GM23338 (cell line): ENCODE data around the gene MAP2K6. TPM values are rescaled to one million over a fixed set of nuclear protein-coding genes. Genes with fewer than 3 reads are reported as not detected.

ENCODE experiments used
- ATAC-seq: fragments of 200-7000 bp; cut with Tn5 transposase; 3 replicates; pipeline ENCODE4 v1.9.1; 2020
- DNase-seq: peaks from one replicate; pipeline ENCODE4 v3.0.0-alpha.2; 2015; ENCODE audit warnings: low spot score
- H2AFZ ChIP-seq: fragments of 200-600 bp; sonication (generic); 2 replicates; pipeline ENCODE4 v1.8.0; 2016; ENCODE audit warnings: antibody characterized with exemption, mild to moderate bottlenecking, moderate library complexity
- H3F3A ChIP-seq: fragments of 200-600 bp; sonication (generic); replicated peaks from 2 replicates; pipeline ENCODE4 v1.8.0; 2017; ENCODE audit warnings: antibody characterized with exemption, mixed run types, low read depth
- H3K27ac ChIP-seq: fragments of 200-600 bp; sonication (generic); 2 replicates; pipeline ENCODE4 v1.6.1; 2016; ENCODE audit warnings: low read depth
- H3K27me3 ChIP-seq: fragments of 200-600 bp; sonication (generic); 2 replicates; pipeline ENCODE4 v1.8.0; 2016; ENCODE audit warnings: mild to moderate bottlenecking, mixed run types, moderate library complexity; ENCODE audit not compliant: insufficient read depth
- H3K36me3 ChIP-seq: fragments of 200-600 bp; sonication (generic); 2 replicates; pipeline ENCODE4 v1.8.0; 2016; ENCODE audit warnings: mild to moderate bottlenecking; ENCODE audit not compliant: insufficient read depth
- H3K4me1 ChIP-seq: fragments of 200-600 bp; sonication (generic); 2 replicates; pipeline ENCODE4 v1.8.0; 2016; ENCODE audit warnings: mild to moderate bottlenecking, moderate library complexity; ENCODE audit not compliant: insufficient read depth
- H3K4me2 ChIP-seq: fragments of 200-600 bp; sonication (generic); 2 replicates; pipeline ENCODE4 v1.7.1; 2017; ENCODE audit warnings: mixed run types
- H3K4me3 ChIP-seq: fragments of 200-600 bp; sonication (generic); 2 replicates; pipeline ENCODE4 v1.6.1; 2016; ENCODE audit warnings: mixed run types
- H3K79me2 ChIP-seq: fragments of 200-600 bp; sonication (generic); replicated peaks from 2 replicates; pipeline ENCODE4 v1.8.0; 2017; ENCODE audit warnings: mild to moderate bottlenecking; ENCODE audit not compliant: insufficient read depth
- H3K9me2 ChIP-seq: fragments of 200-600 bp; sonication (generic); 2 replicates; pipeline ENCODE4 v1.8.0; 2017; ENCODE audit not compliant: insufficient read depth
- H4K20me1 ChIP-seq: fragments of 200-600 bp; sonication (generic); replicated peaks from 2 replicates; pipeline ENCODE4 v1.8.0; 2017; ENCODE audit warnings: mild to moderate bottlenecking; ENCODE audit not compliant: insufficient read depth
- H3K27ac Mint-ChIP-seq: 2 replicates; pipeline ENCODE4 v1.8.0; 2020; ENCODE audit warnings: inconsistent platforms, mild to moderate bottlenecking, moderate library complexity, mixed read lengths
- H3K27me3 Mint-ChIP-seq: 3 replicates; pipeline ENCODE4 v1.8.0; 2022; ENCODE audit warnings: low read depth, mild to moderate bottlenecking, moderate library complexity, mixed read lengths, inconsistent platforms; ENCODE audit not compliant: insufficient read depth, poor library complexity
- H3K36me3 Mint-ChIP-seq: 3 replicates; pipeline ENCODE4 v1.8.0; 2021; ENCODE audit warnings: low read depth, mild to moderate bottlenecking, inconsistent platforms, moderate library complexity, mixed read lengths
- H3K4me1 Mint-ChIP-seq: 3 replicates; pipeline ENCODE4 v1.8.0; 2020; ENCODE audit warnings: mild to moderate bottlenecking, inconsistent platforms, mixed read lengths
- H3K4me3 Mint-ChIP-seq: 3 replicates; pipeline ENCODE4 v1.8.0; 2021; ENCODE audit warnings: moderate library complexity, mild to moderate bottlenecking, inconsistent platforms, mixed read lengths
- H3K9me3 Mint-ChIP-seq: 3 replicates; pipeline ENCODE4 v1.8.0; 2020; ENCODE audit warnings: moderate library complexity, mild to moderate bottlenecking, inconsistent platforms, mixed read lengths
- CREB1 ChIP-seq: fragments of 250-450 bp; sonication (Bioruptor Pico); IDR thresholded peaks from 2 replicates; pipeline ENCODE4 v1.5.0; 2020; ENCODE audit warnings: low read depth, mild to moderate bottlenecking, moderate library complexity
- CTCF ChIP-seq, 2 experiments: fragments of 200-600 bp in 1 of 2; sonication (generic) in 1 of 2; conservative IDR thresholded peaks; 2 replicates each; pipeline versions ENCODE4 v1.5.1 to v1.6.1; 2016 to 2017; ENCODE audit warnings: antibody characterized with exemption in 2 of 2, low read depth in 2 of 2, mild to moderate bottlenecking in 2 of 2, moderate library complexity in 1 of 2
- ETS1 ChIP-seq: IDR thresholded peaks from 2 replicates; pipeline ENCODE4 v1.6.1; 2016; ENCODE audit warnings: antibody characterized with exemption
- EZH2 ChIP-seq: fragments of 200-600 bp; sonication (generic); IDR thresholded peaks from one replicate; pipeline ENCODE4 v1.8.0; 2017; ENCODE audit warnings: antibody characterized with exemption, mild to moderate bottlenecking, low read depth; ENCODE audit not compliant: unreplicated experiment
- EZH2phosphoT487 ChIP-seq: fragments of 200-600 bp; sonication (generic); IDR thresholded peaks from one replicate; pipeline ENCODE4 v1.8.1; 2018; ENCODE audit warnings: antibody characterized with exemption; ENCODE audit not compliant: unreplicated experiment
- JUNB ChIP-seq: IDR thresholded peaks from one replicate; pipeline ENCODE4 v1.6.1; 2016; ENCODE audit warnings: antibody characterized with exemption; ENCODE audit not compliant: unreplicated experiment
- NANOG ChIP-seq: IDR thresholded peaks from 2 replicates; pipeline ENCODE4 v1.6.1; 2016; ENCODE audit warnings: antibody characterized with exemption, borderline replicate concordance
- POLR2AphosphoS5 ChIP-seq: IDR thresholded peaks from 2 replicates; pipeline ENCODE4 v1.6.1; 2016; ENCODE audit warnings: antibody characterized with exemption, low read depth
- REST ChIP-seq: IDR thresholded peaks from one replicate; pipeline ENCODE4 v1.6.1; 2018; ENCODE audit warnings: antibody characterized with exemption; ENCODE audit not compliant: unreplicated experiment
- STAT1 ChIP-seq: IDR thresholded peaks from one replicate; pipeline ENCODE4 v1.6.1; 2016; ENCODE audit warnings: antibody characterized with exemption; ENCODE audit not compliant: unreplicated experiment
- ZNF114 ChIP-seq: fragments of 250-450 bp; sonication (Bioruptor Pico); IDR thresholded peaks from 2 replicates; pipeline ENCODE4 v1.5.0; 2020; ENCODE audit warnings: mild to moderate bottlenecking, moderate library complexity
- ZNF331 ChIP-seq: fragments of 250-450 bp; sonication (Bioruptor Pico); IDR thresholded peaks from 2 replicates; pipeline ENCODE4 v1.5.0; 2020; ENCODE audit warnings: low read depth, mild to moderate bottlenecking, moderate library complexity
- ZNF462 ChIP-seq: fragments of 250-450 bp; sonication (Bioruptor Pico); IDR thresholded peaks from 2 replicates; pipeline ENCODE4 v1.5.0; 2020; ENCODE audit warnings: mild to moderate bottlenecking, moderate library complexity
- polyA plus RNA-seq: library from polyadenylated mRNA; unstranded; fragments of >200 nt; fragmentation: Nextera tagmentation; extraction: Ambion mirVana; gene quantifications from 2 replicates; pipeline ENCODE4 v1.2.1, GENCODE V29; 2016
- total RNA-seq: library from RNA; depleted of rRNA; stranded (reverse); fragments of >200 nt; shearing (Covaris generic); gene quantifications from 2 replicates; pipeline ENCODE4 v1.2.3, GENCODE V29; 2014

Gene MAP2K6
- total and polyA plus RNA-seq, 2 experiments from 2014 or later: 26.3 to 31.1 TPM

GRCh38 chr17:69533481-69534234 is 119.2 kb downstream of the MAP2K6 start:
- H3K4me3 ChIP-seq: no peak overlapping the region
- no peaks in the 10 kb centered on the region for H3F3A ChIP-seq
- H3K4me3 Mint-ChIP-seq: no peak overlapping the region
- peak overlapping the region; percentile 57 for H3K4me2 ChIP-seq
- no peaks in the 10 kb centered on the region for H3K9me2 ChIP-seq
- peak overlapping the region; percentile 88 for H3K27ac ChIP-seq
- no peak overlapping the region for H2AFZ ChIP-seq
- peak; percentile 90 for ATAC-seq
- no peak overlapping the region for H3K27ac Mint-ChIP-seq
- H4K20me1 ChIP-seq: no peaks in the 10 kb centered on the region
- H3K36me3 Mint-ChIP-seq: peaks cover 29% of the 10 kb centered on the region; the same call in 2 of the 3 replicates
- no peaks in the 10 kb centered on the region for H3K9me3 Mint-ChIP-seq
- TF ChIP-seq ZNF331 (CRISPR knock-in tag) (no peak), CTCF (conservative IDR thresholded peaks at IDR 0.05; ENCODE audit: low read depth in 2 of 2) (no peak), EZH2 (no peak), REST (no peak), ZNF462 (CRISPR knock-in tag) (no peak), STAT1 (no peak), CREB1 (no peak), ETS1 (no peak), POLR2AphosphoS5 (no peak), JUNB (no peak), NANOG (no peak), EZH2phosphoT487 (no peak), ZNF114 (CRISPR knock-in tag) (no peak)
- no peaks in the 10 kb centered on the region; the same call in 1 of the 2 replicates for H3K36me3 ChIP-seq
- no peaks in the 10 kb centered on the region for H3K27me3 ChIP-seq
- H3K4me1 ChIP-seq: peaks cover 17% of the 10 kb centered on the region
- no peaks in the 10 kb centered on the region for H3K79me2 ChIP-seq
- DNase-seq: peak; percentile 48
- no peaks in the 10 kb centered on the region for H3K27me3 Mint-ChIP-seq
- H3K4me1 Mint-ChIP-seq: peaks cover 22% of the 10 kb centered on the region
